Measurements from ENCODE around the gene TSEN2. TPM values are rescaled to one million over a fixed set of nuclear protein-coding genes. Genes with fewer than 3 reads are reported as not detected.

Gene TSEN2
- total and polyA plus RNA-seq, 9 donors, result 13.2 to 27.4 (median 23.2) TPM

DNA sequence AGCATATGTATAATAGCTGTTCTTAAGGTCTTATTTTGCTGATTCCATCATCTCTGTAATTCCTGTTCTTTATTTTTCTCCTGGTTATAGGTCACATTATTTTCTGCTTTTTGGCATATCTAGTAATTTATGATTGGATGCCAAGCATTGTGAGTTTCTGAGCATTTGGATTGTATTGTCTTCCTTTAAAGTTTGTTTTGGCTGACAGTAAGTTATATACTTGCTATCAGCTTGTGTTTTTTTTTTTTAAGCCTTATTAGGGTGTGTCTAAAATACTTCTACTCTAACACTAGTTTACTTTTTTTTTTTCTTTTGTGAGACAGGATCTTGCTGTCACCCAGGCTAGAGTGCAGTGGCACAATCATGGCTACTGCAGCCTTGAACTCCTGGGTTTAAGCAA is 82.7 kb downstream of the TSEN2 start:
- H3K4me3 ChIP-seq, result no peak overlapping the region
- H3K36me3 ChIP-seq, result no peaks in the 10 kb centered on the region
- no peak for DNase-seq
- intact Hi-C loops (cut with DNase I), result no loop called here
- H3K4me1 ChIP-seq (ENCODE audit: insufficient read depth), result no peaks in the 10 kb centered on the region
- no peak overlapping the region for H3K27ac ChIP-seq
- no peaks in the 10 kb centered on the region for H3K27me3 ChIP-seq
- H3K9me3 ChIP-seq, result peaks cover 0 to 4% of the 10 kb centered on the region in 2 donors
- TF ChIP-seq, protein P1, sequence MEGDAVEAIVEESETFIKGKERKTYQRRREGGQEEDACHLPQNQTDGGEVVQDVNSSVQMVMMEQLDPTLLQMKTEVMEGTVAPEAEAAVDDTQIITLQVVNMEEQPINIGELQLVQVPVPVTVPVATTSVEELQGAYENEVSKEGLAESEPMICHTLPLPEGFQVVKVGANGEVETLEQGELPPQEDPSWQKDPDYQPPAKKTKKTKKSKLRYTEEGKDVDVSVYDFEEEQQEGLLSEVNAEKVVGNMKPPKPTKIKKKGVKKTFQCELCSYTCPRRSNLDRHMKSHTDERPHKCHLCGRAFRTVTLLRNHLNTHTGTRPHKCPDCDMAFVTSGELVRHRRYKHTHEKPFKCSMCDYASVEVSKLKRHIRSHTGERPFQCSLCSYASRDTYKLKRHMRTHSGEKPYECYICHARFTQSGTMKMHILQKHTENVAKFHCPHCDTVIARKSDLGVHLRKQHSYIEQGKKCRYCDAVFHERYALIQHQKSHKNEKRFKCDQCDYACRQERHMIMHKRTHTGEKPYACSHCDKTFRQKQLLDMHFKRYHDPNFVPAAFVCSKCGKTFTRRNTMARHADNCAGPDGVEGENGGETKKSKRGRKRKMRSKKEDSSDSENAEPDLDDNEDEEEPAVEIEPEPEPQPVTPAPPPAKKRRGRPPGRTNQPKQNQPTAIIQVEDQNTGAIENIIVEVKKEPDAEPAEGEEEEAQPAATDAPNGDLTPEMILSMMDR (IDR thresholded peaks at IDR 0.05), result no peak
- no peak for TF ChIP-seq EP300 (IDR thresholded peaks at IDR 0.05)
- no peak for TF ChIP-seq POLR2A (IDR thresholded peaks at IDR 0.05)

DNA sequence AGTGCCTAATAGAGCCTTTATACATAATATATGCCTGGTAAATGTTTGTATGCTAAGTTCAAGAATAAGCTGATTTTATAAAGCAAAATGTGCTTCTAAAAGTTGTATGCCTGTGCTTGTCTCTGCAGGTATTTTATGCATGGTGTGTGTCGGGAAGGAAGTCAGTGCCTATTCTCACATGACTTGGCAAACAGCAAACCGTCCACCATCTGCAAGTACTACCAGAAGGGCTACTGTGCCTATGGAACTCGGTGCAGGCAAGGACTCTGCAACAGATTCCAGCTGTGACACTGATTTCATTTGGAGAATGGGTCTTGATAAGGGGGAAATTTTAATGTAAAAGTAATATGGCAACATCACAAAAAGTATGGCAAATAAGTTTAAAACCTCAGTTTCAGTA is 84.5 kb downstream of the TSEN2 start:
- intact Hi-C loops (cut with DNase I), result no loop called here
- H3K27ac ChIP-seq, result no peak overlapping the region
- peaks cover 0 to 4% of the 10 kb centered on the region in 2 donors for H3K9me3 ChIP-seq
- no peak overlapping the region for H3K4me3 ChIP-seq
- H3K27me3 ChIP-seq, result no peaks in the 10 kb centered on the region
- DNase-seq, result no peak
- no peaks in the 10 kb centered on the region for H3K36me3 ChIP-seq
- 78 to 82% (median 81%) methylated on average over 3 of the region's 3 CpGs for WGBS, 3 donors
- TF ChIP-seq, protein P1 (IDR thresholded peaks at IDR 0.05), result no peak
- H3K4me1 ChIP-seq (ENCODE audit: insufficient read depth), result no peaks in the 10 kb centered on the region

DNA sequence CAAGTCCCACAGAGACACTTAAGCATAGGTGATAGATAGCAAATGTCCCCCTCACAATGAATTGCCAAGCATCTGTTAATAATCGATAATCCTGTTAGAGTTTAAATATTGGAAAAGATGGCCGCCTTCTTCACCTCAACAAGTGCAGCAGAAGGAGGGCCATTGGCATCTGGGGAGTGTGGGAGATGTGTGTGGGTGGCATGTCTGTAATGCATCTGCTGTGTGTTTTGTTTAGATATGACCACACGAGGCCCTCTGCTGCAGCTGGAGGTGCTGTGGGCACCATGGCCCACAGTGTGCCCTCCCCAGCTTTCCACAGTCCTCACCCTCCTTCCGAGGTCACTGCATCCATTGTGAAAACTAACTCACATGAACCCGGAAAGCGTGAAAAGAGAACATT is 85.6 kb downstream of the TSEN2 start:
- Histone ChIP-seq H3K36me3 (no peaks in the 10 kb centered on the region), H3K27ac (no peak overlapping the region), H3K4me3 (no peak overlapping the region), H3K9me3 (peaks cover 0 to 4% of the 10 kb centered on the region in 2 donors), H3K4me1 (ENCODE audit: insufficient read depth) (no peaks in the 10 kb centered on the region), H3K27me3 (no peaks in the 10 kb centered on the region)
- no peak for DNase-seq
- WGBS, 3 donors, result 82 to 85% (median 84%) methylated on average over 6 of the region's 6 CpGs
- TF ChIP-seq, protein P1 (IDR thresholded peaks at IDR 0.05), result no peak
- intact Hi-C loops (cut with DNase I), result no loop called here

DNA sequence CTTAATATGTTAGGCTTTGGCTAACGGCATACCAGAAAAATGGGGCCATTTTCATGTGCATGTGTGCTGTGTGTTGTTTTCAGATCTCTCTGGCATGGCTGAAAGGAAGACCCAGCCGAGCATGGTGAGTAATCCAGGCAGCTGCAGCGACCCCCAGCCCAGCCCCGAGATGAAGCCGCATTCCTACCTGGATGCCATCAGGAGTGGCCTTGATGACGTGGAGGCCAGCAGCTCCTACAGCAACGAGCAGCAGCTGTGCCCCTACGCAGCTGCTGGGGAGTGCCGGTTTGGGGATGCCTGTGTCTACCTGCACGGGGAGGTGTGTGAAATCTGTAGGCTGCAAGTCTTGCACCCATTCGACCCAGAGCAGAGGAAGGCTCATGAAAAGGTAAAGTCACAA is 87.7 kb downstream of the TSEN2 start:
- intact Hi-C loops (cut with DNase I), result no loop called here
- TF ChIP-seq POLR2A (IDR thresholded peaks at IDR 0.05) (no peak), EP300 (IDR thresholded peaks at IDR 0.05) (no peak)
- TF ChIP-seq, protein P1 (IDR thresholded peaks at IDR 0.05), result no peak
- H3K4me3 ChIP-seq, result no peak overlapping the region
- no peak for DNase-seq
- H3K27me3 ChIP-seq, result no peaks in the 10 kb centered on the region
- no peaks in the 10 kb centered on the region for H3K36me3 ChIP-seq
- 85 to 90% (median 86%) methylated on average over 11 of the region's 11 CpGs for WGBS, 3 donors
- H3K27ac ChIP-seq, result no peak overlapping the region
- no peaks in the 10 kb centered on the region for H3K4me1 ChIP-seq (ENCODE audit: insufficient read depth)
- H3K9me3 ChIP-seq, result no peaks in the 10 kb centered on the region

DNA sequence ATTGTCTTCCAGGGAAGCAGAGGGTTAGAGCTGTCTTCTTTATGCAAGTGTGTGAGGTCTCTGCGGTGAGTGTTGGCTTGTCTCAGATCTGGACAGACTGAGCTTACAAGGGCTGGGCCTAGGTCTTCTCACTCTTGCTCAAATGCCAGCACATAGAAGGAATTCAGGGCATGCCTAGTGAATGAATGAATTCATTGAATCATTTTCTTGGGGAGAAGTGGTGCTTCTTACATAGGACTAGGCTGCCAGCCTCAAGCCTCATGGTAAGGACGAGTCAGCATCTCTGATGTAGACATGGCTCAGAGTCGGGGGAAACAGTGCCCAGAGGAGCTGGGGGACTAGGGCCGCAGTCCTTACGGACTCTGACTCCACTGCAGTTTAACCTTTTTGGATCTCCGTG is 89.9 kb downstream of the TSEN2 start:
- H3K4me1 ChIP-seq (ENCODE audit: insufficient read depth), result no peaks in the 10 kb centered on the region
- 91 to 95% (median 94%) methylated on average over 6 of the region's 6 CpGs for WGBS, 3 donors
- DNase-seq, result no peak
- no peaks in the 10 kb centered on the region for H3K36me3 ChIP-seq
- H3K27ac ChIP-seq, result no peak overlapping the region
- TF ChIP-seq EP300 (IDR thresholded peaks at IDR 0.05) (no peak), POLR2A (IDR thresholded peaks at IDR 0.05) (no peak)
- TF ChIP-seq, protein P1 (IDR thresholded peaks at IDR 0.05), result no peak
- no peak overlapping the region for H3K4me3 ChIP-seq
- intact Hi-C loops (cut with DNase I), result no loop called here
- no peaks in the 10 kb centered on the region for H3K27me3 ChIP-seq
- no peaks in the 10 kb centered on the region for H3K9me3 ChIP-seq
